HG03575 (cell line): ENCODE data around the gene ZNF853.

ENCODE experiments used
- ATAC-seq: cut with Tn5 transposase; IDR thresholded peaks from one replicate; pipeline ENCODE4 v1.9.1; 2021; ENCODE audit not compliant: unreplicated experiment, insufficient number of reproducible peaks, low FRiP score; ENCODE audit errors: extremely low read depth

The ZNF853 gene

DNA sequence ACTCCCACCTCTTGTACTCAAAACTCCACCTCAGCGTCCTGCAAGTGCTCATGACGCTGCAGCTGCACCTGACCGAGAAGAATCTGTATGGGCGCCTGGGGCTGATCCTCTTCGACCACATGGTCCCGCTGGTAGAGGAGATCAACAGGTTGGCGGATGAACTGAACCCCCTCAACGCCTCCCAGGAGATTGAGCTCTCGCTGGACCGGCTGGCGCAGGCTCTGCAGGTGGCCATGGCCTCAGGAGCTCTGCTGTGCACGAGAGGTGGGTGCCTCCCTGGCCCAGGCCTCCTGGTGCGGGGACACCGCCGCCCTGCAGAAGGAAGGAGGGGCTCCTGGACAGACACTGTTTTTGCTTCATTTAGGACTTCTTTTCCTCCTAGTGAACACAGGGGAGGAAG lies 15.3 kb upstream of the ZNF853 start:
- no peak for ATAC-seq

- no peak for ATAC-seq
Observed at GRCh38 chr7:6604458-6604857, 11.0 kb upstream of the ZNF853 start.

DNA sequence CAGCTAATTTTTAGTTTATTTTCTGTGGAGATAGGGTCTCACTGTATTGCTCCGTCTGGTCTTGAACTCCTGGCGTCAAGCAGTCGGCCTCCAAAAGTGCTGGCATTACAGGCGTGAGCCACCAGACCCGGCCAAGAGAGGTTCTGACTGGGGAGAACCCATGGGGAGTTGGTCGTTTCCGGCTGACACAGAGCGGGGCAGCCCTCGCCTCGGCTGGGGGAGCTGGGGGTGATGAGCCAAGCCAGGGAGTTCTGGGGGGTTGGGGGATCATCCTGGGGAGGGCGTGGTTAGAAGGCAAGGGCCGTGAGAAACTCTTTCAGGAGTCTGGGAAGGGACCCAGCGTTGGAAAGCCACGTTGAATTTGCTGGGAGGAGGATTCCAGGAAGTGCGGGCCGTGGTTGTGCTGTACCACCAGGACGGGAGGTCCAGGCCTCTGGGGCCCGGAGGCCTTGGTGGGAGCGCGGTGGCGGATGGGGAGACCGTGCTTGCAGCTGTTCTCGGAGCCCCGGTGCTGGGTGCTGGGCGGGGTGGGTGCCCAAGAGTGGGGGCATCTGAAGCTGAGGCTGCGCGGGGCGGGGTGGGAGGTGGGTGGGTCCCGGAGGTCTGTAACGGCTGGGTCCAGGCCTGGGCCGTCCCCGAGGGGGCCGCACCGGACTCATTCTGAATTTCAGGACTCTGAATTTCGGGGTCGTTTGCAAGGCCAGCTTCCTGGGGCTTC lies 8.4 kb upstream of the ZNF853 start:
- ATAC-seq = no peak

- no peak for ATAC-seq
Observed at GRCh38 chr7:6607651-6608051, 7.8 kb upstream of the ZNF853 start.

DNA sequence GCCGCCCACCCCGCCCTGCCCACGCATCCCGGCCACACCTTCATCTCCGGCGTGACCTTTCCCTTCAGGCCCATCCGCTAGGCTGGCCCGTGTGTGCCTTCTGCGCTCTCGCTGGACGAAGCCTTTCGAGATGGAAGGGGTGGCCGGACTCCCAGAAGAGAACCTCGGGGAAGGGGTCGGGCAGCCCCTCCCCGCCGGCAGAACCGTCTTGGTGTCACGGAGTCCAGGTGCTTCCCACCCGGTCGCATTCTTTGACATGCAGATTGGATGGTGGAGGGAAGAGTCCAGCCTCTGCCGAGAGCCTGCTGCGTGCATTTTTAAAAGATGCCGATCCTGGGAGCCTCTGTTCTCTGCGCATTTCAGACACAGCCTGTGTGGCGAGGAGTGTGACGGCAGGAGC lies 7.3 kb upstream of the ZNF853 start:
- no peak for ATAC-seq

GRCh38 chr7:6608794-6609193 lies 6.6 kb upstream of the ZNF853 start:
- no peak for ATAC-seq

DNA sequence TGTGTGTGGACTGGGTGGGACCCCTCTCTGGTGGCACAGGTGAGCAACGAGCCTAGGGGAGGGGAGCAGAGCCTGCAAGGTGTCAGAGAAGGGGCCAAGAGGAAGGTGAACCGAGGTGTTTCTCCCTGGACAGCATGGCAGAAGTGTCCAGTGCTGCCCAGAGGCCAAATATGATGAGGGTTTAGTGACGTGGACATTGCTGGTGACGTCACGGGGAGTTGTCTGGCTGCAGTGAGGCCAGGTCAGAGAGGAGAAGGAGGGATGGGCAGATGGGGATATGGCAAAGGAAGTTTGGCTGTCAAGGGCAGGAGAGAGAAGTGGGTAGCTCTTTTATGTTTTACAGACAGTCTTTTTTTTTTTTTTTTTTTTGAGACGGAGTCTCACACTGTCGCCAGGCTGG lies 2.6 kb upstream of the ZNF853 start:
- no peak for ATAC-seq

GRCh38 chr7:6613706-6614105 lies 1.7 kb upstream of the ZNF853 start:
- no peak for ATAC-seq

DNA sequence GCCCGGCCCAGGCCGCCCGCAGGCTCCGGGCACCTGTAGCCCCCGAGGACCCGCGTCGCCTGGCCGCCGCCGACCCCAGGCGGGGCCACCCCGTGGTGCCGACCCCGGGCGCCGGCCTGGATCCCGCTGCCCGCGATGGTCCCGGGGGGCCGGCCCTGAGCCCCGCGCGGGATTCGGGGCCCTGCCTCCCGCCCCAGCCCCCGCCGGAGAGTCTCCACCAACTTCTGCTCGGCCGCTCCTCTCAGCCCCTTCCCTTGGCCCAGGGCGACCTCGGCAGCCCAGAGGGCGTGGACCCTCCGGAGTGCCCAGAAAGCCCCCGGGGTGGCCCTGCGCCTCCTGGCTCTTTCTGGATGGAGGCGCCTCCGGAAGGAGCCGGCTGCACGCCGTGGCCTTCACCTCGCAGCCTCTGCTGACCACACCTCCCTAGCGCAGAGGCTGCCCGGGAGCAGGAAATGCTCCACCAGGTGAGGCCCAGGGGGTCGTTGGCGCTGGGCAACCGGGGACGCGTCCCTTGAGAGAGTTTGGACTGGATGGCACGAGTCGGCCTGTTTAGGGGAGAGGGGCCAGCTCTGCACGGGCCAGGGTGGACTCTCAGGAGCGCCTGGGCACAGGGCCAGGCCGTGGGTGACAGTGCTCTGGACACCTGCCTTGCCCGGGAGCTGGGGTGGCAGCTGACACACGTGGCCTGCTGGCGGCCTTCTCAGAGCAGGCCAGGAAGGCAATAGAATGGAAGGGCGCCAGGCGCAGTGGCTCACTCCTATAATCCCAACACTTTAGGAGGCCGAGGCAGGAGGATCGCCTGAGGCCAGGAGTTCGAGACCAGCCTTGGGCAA lies 529 bp downstream of the ZNF853 start:
- ATAC-seq = no peak

DNA sequence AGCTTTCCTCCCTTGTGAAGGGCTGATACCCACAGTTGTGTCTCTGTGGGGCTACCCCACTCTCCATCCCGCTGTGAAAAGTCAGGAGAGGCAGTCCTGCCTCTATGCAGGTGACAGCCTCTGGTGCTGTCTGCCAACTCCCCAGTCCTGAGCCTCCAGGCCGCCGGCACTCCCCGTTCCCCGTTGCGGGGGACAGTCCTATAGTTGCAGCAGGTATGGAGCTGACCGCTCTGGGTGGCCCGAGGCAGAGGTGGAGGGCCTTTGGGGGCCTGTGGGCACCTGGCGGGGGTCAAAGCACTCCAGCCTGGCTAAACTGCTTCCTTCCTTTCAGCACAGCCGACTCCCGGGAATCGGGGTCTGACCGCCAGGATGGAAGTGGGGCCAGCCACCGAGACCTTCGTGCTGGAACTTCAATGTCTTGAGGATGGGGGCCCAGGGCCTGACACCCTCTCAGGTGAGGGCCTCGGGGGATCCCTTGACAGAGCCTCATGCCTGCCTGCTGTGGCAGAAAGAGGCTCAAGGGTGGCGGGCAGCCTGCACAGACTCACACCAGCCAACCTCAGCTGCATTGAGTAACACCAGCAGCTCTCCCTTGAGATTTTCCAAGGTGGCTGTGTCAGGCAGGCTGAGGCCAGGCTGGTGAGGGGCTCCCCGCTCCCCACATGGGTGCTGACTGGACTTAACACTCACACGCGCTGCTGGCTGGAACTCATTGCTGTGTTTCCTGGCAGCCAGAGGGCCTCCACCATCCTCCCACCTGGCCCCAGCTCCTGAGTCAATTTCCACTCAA lies 1.6 kb downstream of the ZNF853 start:
- ATAC-seq = no peak

- no peak for ATAC-seq
Observed at GRCh38 chr7:6618621-6619020, 3.2 kb downstream of the ZNF853 start.

DNA sequence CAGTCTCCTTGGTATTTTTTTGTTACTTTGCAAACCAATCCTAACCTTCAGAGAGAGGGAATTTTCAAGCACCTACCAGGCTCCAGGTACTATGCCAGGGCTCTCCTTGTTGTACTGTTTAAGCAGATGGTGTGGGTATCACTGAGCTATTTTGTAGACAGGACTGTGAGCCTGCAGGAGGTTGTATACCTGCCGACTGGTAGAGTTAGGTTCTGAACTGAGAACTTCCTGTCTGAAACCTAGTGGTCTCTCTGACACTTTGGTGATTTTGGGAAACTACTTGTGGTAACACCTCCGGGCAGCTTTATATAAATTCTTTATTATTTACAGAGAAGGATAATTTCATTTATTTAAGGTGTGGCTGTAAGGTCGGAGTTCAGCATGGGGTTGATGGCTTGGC lies 4.6 kb downstream of the ZNF853 start:
- ATAC-seq = no peak

DNA sequence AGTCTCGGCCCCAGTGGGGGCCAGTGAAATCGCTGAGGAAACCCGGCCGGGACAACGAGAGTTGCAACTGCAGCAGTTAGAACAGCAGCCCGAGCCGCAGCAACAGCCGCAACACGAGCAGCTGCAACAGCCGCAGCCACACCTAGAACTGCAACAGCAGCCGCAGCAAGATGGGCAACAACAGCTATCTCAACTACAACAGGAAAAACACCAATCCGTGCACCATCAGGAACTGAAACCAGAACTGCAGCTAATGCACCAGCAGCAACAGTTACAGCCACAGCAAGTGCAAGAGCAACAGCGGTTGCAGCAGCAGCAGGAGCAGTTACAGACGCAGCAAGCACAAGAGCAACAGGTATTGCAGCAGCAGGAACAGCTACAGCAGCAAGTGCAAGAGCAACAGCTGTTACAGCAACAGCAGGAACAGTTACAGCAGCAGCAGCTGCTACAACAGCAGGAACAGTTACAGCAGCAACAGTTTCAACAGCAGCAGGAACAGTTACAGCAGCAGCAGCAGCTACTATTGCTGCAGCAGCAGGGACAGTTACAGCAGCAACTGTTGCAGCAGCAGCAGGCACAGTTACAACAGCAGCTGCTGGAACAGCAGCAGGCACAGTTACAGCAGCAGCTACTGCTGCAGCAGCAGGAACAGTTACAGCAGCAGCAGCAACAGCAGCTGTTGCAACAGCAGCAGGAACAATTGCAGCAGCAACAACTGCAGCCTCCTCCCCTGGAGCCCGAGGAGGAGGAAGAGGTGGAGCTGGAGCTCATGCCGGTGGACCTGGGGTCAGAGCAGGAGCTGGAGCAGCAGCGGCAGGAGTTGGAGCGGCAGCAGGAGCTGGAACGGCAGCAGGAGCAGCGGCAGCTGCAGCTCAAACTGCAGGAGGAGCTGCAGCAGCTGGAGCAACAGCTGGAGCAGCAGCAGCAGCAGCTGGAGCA lies 6.1 kb downstream of the ZNF853 start:
- no peak for ATAC-seq

DNA sequence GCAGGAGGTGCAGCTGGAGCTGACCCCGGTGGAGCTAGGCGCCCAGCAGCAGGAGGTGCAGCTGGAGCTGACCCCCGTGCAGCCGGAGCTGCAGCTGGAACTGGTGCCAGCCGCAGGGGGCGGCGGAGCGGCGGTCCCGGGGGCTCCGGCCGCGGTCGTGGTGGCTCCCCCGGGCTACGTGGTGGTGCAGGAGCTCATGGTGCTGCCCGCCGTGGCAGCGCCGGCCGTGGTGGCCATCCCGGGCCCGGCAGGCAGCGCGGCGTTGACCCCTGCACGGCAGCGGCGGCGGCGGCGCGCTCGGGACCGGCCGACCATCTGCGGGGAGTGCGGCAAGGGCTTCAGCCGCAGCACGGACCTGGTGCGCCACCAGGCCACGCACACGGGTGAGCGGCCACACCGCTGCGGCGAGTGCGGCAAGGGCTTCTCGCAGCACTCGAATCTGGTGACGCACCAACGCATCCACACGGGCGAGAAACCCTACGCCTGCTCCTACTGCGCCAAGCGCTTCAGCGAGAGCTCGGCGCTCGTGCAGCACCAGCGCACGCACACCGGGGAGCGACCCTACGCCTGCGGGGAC lies 6.8 kb downstream of the ZNF853 start:
- no peak for ATAC-seq

DNA sequence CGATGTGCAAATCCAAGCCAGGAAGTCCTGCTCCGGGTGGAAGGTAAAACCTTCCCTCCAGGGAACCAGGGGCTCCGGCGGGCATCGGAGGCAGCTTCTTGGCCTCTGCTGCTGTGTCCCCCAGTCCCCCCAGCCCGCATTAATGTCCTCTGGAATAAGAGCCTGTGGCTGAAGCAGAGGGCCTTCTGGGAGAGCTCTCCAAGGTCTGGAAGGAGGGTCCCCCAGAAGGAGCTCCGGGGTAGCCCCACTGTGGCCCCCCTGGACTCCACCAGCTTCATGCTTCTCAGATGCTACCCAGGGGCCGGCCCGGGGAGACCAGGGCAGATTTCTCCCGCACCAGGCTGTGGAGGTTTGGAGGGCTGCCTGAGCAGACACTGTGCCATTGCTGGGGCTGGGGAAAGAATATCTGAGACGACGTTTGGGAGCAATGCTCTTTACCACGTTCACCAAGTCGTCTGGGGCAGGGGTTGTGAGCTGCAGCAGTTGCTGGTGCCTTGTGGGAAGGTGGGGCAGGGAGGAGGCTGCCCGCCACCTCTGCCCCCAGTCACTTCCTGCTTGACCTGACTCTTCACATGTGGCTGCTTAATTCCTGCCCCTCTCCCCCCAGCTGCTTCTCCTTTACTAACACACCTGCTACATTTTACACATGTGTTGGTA lies 8.3 kb downstream of the ZNF853 start:
- no peak for ATAC-seq

- ATAC-seq = no peak
Observed at GRCh38 chr7:6624246-6624611, 8.8 kb downstream of the ZNF853 start.

DNA sequence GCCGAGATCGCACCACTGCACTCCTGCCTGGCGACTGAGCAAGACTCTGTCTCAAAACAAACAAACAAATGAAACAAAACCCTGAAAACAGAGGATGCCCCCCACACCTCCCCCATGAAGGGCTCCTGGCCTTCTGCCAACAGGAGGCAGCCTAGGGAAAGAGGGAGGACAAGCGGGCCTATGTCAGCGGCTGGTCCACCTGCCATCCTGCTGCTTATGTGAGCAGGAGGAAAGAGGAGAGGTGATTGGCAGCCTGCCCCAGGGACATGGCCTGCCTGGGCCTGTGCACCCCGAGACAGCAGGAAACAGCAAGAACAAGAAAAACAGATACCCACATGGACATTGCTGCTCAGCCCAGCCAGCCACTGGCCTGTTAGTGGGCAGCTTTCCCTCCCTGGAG lies 12.6 kb downstream of the ZNF853 start:
- ATAC-seq = no peak
